Ascending aorta (tissue), 2 donors: ENCODE data around the gene PLCG2. TPM values are rescaled to one million over a fixed set of nuclear protein-coding genes. Genes with fewer than 3 reads are reported as not detected.
"Not testable (repeated sequence)": the region's sequence is repeated elsewhere in the genome, so short reads cannot be mapped to it uniquely, and the experiment has no call there.

Experiments used
- DNase-seq, 2 donors: peaks; one replicate each; pipeline ENCODE4 v3.0.0-alpha.2; 2019; ENCODE audit warnings: low spot score in 2 of 2
- H3K27ac ChIP-seq, 2 donors: fragments of 200-600 bp; sonication (generic); one replicate each; pipeline ENCODE4 v1.5.1; 2016 to 2017; ENCODE audit warnings: mild to moderate bottlenecking in 1 of 2
- H3K27me3 ChIP-seq: fragments of 200-600 bp; sonication (generic); one replicate; pipeline ENCODE4 v1.5.1; 2017
- H3K36me3 ChIP-seq, 2 donors: fragments of 200-600 bp; sonication (generic); one replicate each; pipeline ENCODE4 v1.5.1; 2016
- H3K4me1 ChIP-seq, 2 donors: fragments of 200-600 bp; sonication (generic); one replicate each; pipeline ENCODE4 v1.5.1; 2016 to 2017; ENCODE audit warnings: mild to moderate bottlenecking in 1 of 2
- H3K4me3 ChIP-seq, 2 donors: fragments of 200-600 bp; sonication (generic); one replicate each; pipeline ENCODE4 v1.5.1; 2016 to 2017; ENCODE audit warnings: mild to moderate bottlenecking in 1 of 2
- H3K9me3 ChIP-seq, 2 donors: fragments of 200-600 bp; sonication (generic); one replicate each; pipeline ENCODE4 v1.5.1; 2016
- CTCF ChIP-seq, 3 experiments: fragments of 200-600 bp in 2 of 3; fragments of 450-650 bp in 1 of 3; sonication (generic) in 2 of 3; IDR thresholded peaks; one replicate each; pipeline ENCODE4 v1.5.1; 2016 to 2019; ENCODE audit warnings: antibody characterized with exemption in 3 of 3, mild to moderate bottlenecking in 1 of 3, moderate library complexity in 1 of 3
- intact Hi-C: fragments of 100-400 bp; cut with DNase I; formaldehyde crosslinking; loops from one replicate; pipeline ENCODE4 v1.15.1; 2023
- total RNA-seq: library from RNA; depleted of rRNA; stranded (reverse); fragments of >200 nt; gene quantifications from one replicate; pipeline ENCODE4 v1.1.0, GENCODE V29; 2016

Gene PLCG2
- total RNA-seq, 1 donor from 2014 or later: 34.2 TPM

- TF ChIP-seq CTCF (IDR thresholded peaks at IDR 0.05): no peak
- no peaks in the 10 kb centered on the region for H3K36me3 ChIP-seq
- no peaks in the 10 kb centered on the region for H3K27me3 ChIP-seq
- no peaks in the 10 kb centered on the region for H3K4me1 ChIP-seq
- no peaks in the 10 kb centered on the region for H3K9me3 ChIP-seq
- H3K4me3 ChIP-seq: no peak overlapping the region
- H3K27ac ChIP-seq: no peak overlapping the region
- intact Hi-C loops: no loop called here
- DNase-seq: no peak
These were observed 16.9 kb downstream of the PLCG2 start for GRCh38 chr16:81796035-81796434.

DNA sequence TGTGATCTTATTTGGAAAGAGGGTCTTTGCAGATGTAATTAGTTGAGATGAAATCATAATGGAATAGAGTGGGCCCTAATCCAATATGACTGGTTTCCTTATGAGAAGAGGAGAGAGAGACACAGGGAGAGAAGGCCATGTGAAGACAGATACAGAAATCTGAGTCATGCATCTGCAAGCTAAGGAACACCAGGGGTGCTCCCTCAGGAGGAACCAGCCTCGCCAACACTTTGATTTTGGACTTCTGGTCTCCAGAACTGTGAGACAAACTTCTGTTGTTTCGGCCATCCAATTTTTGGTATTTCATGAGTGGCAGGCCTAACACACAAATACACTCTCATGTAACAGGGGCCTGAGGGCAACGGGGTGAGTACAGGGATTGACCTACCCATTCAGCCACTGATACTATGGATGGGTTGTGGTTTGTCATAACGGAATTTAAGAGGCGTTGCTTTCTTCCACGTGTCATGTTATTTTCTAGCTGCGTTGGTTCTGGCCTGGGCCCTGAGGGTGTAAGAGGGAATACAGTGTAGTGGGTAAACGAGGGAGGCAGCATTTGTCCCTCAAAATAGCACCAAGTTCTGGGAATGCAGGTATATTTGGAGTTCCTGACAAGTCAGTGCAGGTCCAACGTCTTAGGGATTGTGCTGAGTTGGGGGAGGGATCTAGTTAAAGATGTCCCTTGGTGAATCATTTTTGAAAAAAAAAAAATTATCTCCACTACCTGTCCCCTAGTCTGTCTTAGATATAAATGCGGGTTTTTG is 17.7 kb downstream of the PLCG2 start:
- DNase-seq: no peak
- no peaks in the 10 kb centered on the region for H3K36me3 ChIP-seq
- H3K4me1 ChIP-seq: no peaks in the 10 kb centered on the region
- H3K9me3 ChIP-seq: no peaks in the 10 kb centered on the region
- H3K4me3 ChIP-seq: no peak overlapping the region
- H3K27ac ChIP-seq: no peak overlapping the region
- intact Hi-C loops: no loop called here
- no peak for TF ChIP-seq CTCF (IDR thresholded peaks at IDR 0.05)
- H3K27me3 ChIP-seq: no peaks in the 10 kb centered on the region

DNA sequence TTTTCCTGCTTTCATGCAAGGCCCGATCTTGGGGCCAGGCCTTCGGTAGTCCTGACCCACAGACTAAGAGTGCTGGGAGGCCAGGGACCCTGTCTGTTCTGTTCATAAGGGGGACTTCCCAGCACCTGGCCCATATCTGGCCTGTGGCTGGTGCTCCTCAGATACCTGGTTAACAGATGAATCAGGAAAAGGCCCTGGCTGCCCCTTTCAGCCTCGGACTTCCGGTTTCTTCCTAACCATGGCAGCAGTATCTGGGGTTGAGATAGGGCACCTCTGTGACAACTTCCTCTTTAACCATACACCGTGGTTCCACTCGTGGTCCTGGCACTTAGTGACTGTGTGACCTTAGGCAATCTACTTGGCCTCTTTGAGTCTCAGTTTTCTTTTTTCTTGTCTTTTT is 18.4 kb downstream of the PLCG2 start:
- no peaks in the 10 kb centered on the region for H3K27me3 ChIP-seq
- H3K4me1 ChIP-seq: no peaks in the 10 kb centered on the region
- no peak overlapping the region for H3K27ac ChIP-seq
- no peak for DNase-seq
- H3K9me3 ChIP-seq: no peaks in the 10 kb centered on the region
- intact Hi-C loops: no loop called here
- no peak overlapping the region for H3K4me3 ChIP-seq
- H3K36me3 ChIP-seq: no peaks in the 10 kb centered on the region
- no peak for TF ChIP-seq CTCF (IDR thresholded peaks at IDR 0.05)

GRCh38 chr16:81798311-81799137 is 19.4 kb downstream of the PLCG2 start:
- Histone ChIP-seq H3K4me3 (no peak overlapping the region), H3K9me3 (no peaks in the 10 kb centered on the region), H3K27ac (no peak overlapping the region), H3K36me3 (no peaks in the 10 kb centered on the region), H3K27me3 (no peaks in the 10 kb centered on the region), H3K4me1 (no peaks in the 10 kb centered on the region)
- no peak for TF ChIP-seq CTCF (IDR thresholded peaks at IDR 0.05)
- no peak for DNase-seq
- intact Hi-C loops: no loop called here

DNA sequence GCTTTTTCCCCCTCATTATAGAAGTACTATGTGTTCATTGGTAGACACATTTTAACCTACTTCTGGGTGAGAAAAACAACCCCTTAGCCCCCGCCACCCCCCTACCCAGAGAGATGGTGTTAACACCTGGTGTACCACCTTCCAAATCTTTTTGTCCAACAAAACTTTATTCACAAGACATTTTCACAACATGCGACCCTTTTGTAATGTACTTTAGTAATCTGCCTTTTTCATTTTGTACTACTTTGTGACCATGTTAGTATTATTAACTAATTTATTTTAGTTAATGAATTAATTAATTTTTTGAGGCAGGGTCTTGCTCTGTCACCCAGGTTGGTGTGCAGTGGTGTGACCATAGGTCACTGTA is 20.0 kb downstream of the PLCG2 start:
- TF ChIP-seq CTCF (IDR thresholded peaks at IDR 0.05): no peak
- H3K9me3 ChIP-seq: no peaks in the 10 kb centered on the region
- intact Hi-C loops: no loop called here
- H3K4me3 ChIP-seq: no peak overlapping the region
- H3K27me3 ChIP-seq: no peaks in the 10 kb centered on the region
- H3K27ac ChIP-seq: no peak overlapping the region
- DNase-seq: no peak
- no peaks in the 10 kb centered on the region for H3K4me1 ChIP-seq
- no peaks in the 10 kb centered on the region for H3K36me3 ChIP-seq

DNA sequence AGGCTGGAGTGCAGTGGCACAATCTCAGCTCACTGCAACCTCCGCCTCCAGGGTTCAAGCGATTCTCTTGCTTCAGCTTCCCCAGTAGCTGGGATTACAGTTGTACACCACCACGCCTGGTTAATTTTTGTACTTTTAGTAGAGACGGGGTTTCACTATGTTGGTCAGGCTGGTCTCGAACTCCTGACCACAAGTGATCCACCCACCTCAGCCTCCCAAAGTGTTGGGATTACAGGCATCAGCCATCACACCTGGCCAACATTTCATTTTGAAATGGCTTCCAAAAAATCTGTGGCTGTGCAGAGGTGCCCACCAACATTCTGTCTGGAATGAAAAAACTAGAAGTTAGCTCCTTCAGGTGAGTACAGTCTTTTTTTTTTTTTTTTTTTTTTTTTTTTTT is 22.6 kb downstream of the PLCG2 start:
- DNase-seq, intact Hi-C loops, H3K4me1 ChIP-seq, H3K36me3 ChIP-seq, H3K27me3 ChIP-seq, H3K27ac ChIP-seq, H3K4me3 ChIP-seq, H3K9me3 ChIP-seq: not testable (repeated sequence)
